T-cell (primary cell): ENCODE data around the gene AQP12B. TPM values are rescaled to one million over a fixed set of nuclear protein-coding genes. Genes with fewer than 3 reads are reported as not detected.
A peak's percentile ranks its signal among the peaks of the same experiment; 100 is the strongest.

ENCODE experiments used
- ATAC-seq, 4 experiments: fragments of 200-7000 bp in 3 of 4; fragments of 150-1000 bp in 1 of 4; cut with Tn5 transposase; replicated peaks in 1 of 4; 1 replicate in 3 of 4; 2 replicates in 1 of 4; pipeline ENCODE4 v1.10.0; 2021; ENCODE audit warnings: moderate library complexity in 3 of 4, mild to moderate bottlenecking in 2 of 4, moderate number of reproducible peaks in 1 of 4
- CTCF ChIA-PET, 2 donors: fragments of 300-600 bp; sonication (Branson Sonifier 250); formaldehyde crosslinking; loops; one replicate each; lab custom pipeline; 2022; ENCODE audit warnings: antibody characterized with exemption in 2 of 2; lab: Charles Lee
- POLR2A ChIA-PET, 2 donors: fragments of 300-600 bp; sonication (Branson Sonifier 250); formaldehyde crosslinking; loops; one replicate each; lab custom pipeline; 2022; ENCODE audit warnings: antibody characterized with exemption in 2 of 2; lab: Charles Lee
- DNase-seq, 35 experiments: peaks; one replicate each; pipeline versions ENCODE4 v3.0.0 to v3.0.0-alpha.2; 2013 to 2023
- H3K27ac ChIP-seq: one replicate; pipeline ENCODE4 v1.5.1; 2013; ENCODE audit warnings: low read length
- H3K27me3 ChIP-seq, 2 experiments: replicated peaks in 1 of 2; 1 replicate in 1 of 2; 2 replicates in 1 of 2; pipeline versions ENCODE4 v1.6.1 to v1.7.0; 2013; ENCODE audit warnings: low read length in 1 of 2, mixed read lengths in 1 of 2; ENCODE audit not compliant: control insufficient read depth in 2 of 2, insufficient read depth in 2 of 2; ENCODE audit errors: extremely low read depth in 1 of 2
- H3K36me3 ChIP-seq, 2 donors: 1 replicate in 1 of 2; 2 replicates in 1 of 2; pipeline versions ENCODE4 v1.6.1 to v1.7.0; 2013; ENCODE audit warnings: low read length in 1 of 2; ENCODE audit not compliant: control insufficient read depth in 2 of 2, insufficient read depth in 1 of 2; ENCODE audit errors: extremely low read depth in 1 of 2
- H3K4me1 ChIP-seq, 2 experiments: 1 replicate in 1 of 2; 2 replicates in 1 of 2; pipeline versions ENCODE4 v1.6.1 to v1.7.0; 2013; ENCODE audit warnings: low read length in 2 of 2, mixed read lengths in 1 of 2; ENCODE audit not compliant: insufficient read depth in 2 of 2, control insufficient read depth in 1 of 2; ENCODE audit errors: extremely low read depth in 1 of 2
- H3K4me3 ChIP-seq, 2 donors: 1 replicate in 1 of 2; 2 replicates in 1 of 2; pipeline versions ENCODE4 v1.5.1 to v1.7.0; 2013; ENCODE audit warnings: mild to moderate bottlenecking in 2 of 2, low read length in 1 of 2, moderate library complexity in 1 of 2; ENCODE audit not compliant: control insufficient read depth in 1 of 2; ENCODE audit errors: extremely low read depth in 1 of 2
- H3K9me3 ChIP-seq: 2 replicates; pipeline ENCODE4 v1.7.0; 2013
- H3K27ac Mint-ChIP-seq, 2 donors: one replicate each; pipeline ENCODE4 v1.8.0; 2020 to 2021; ENCODE audit warnings: mild to moderate bottlenecking in 2 of 2, mixed read lengths in 2 of 2
- H3K27me3 Mint-ChIP-seq, 2 donors: one replicate each; pipeline ENCODE4 v1.8.0; 2021 to 2022; ENCODE audit warnings: mixed read lengths in 2 of 2
- H3K36me3 Mint-ChIP-seq: one replicate; pipeline ENCODE4 v1.8.0; 2021; ENCODE audit warnings: mixed read lengths
- H3K4me1 Mint-ChIP-seq, 3 donors: one replicate each; pipeline ENCODE4 v1.8.0; 2020 to 2022; ENCODE audit warnings: mixed read lengths in 3 of 3, mild to moderate bottlenecking in 1 of 3
- H3K4me3 Mint-ChIP-seq, 3 donors: one replicate each; pipeline ENCODE4 v1.8.0; 2020 to 2022; ENCODE audit warnings: mild to moderate bottlenecking in 3 of 3, mixed read lengths in 3 of 3, moderate library complexity in 3 of 3
- H3K9me3 Mint-ChIP-seq, 3 donors: one replicate each; pipeline ENCODE4 v1.8.0; 2020 to 2022; ENCODE audit warnings: mixed read lengths in 3 of 3
- WGBS: methylation state at CpG from one replicate; pipeline ENCODE4 v1.1.5; 2013; ENCODE audit warnings: missing lambda C conversion rate; ENCODE audit not compliant: insufficient coverage; 5-methylcytosine and 5-hydroxymethylcytosine counted together
- total RNA-seq, 35 experiments: library from RNA in 6 of 35; stranded (reverse) in 6 of 35; fragments of 120-200 nt in 1 of 35; gene quantifications; one replicate each; pipeline versions ENCODE4 v1.2.1 to v1.2.4 and lab custom pipeline; 2013 to 2026

Gene AQP12B
- total RNA-seq, 5 donors from 2014 or later (not counting 1 experiment from before 2014, with no cell fraction given), result not detected

GRCh38 chr2:240643093-240643810, 39.4 kb downstream of the AQP12B start:
- CTCF ChIA-PET, result no interaction called here
- no peaks in the 10 kb centered on the region for H3K36me3 Mint-ChIP-seq
- POLR2A ChIA-PET, result no interaction called here
- Histone ChIP-seq H3K4me1 (peaks cover 0 to 10% of the 10 kb centered on the region in 2 experiments), H3K27ac (no peak overlapping the region), H3K36me3 (no peaks in the 10 kb centered on the region), H3K9me3 (no peaks in the 10 kb centered on the region), H3K27me3 (peaks cover 0 to 41% of the 10 kb centered on the region in 2 experiments), H3K4me3 (no peak overlapping the region)
- H3K4me3 Mint-ChIP-seq, result no peak overlapping the region
- DNase-seq (no peak), ATAC-seq (no peak)
- H3K27ac Mint-ChIP-seq, result no peak overlapping the region
- H3K4me1 Mint-ChIP-seq, result peaks cover 7 to 10% (median 9%) of the 10 kb centered on the region in 3 donors
- 87% methylated on average over 11 of the region's 13 CpGs for WGBS
- H3K9me3 Mint-ChIP-seq, result no peaks in the 10 kb centered on the region
- peaks cover under 1 to 9% of the 10 kb centered on the region in 2 donors for H3K27me3 Mint-ChIP-seq

- Mint-ChIP-seq H3K4me3 (no peak overlapping the region), H3K27me3 (peaks cover 0 to 4% of the 10 kb centered on the region in 2 donors), H3K27ac (no peak overlapping the region), H3K36me3 (no peaks in the 10 kb centered on the region), H3K4me1 (peaks cover 7 to 10% (median 9%) of the 10 kb centered on the region in 3 donors), H3K9me3 (no peaks in the 10 kb centered on the region)
- H3K27ac ChIP-seq, result no peak overlapping the region
- DNase-seq (no peak), ATAC-seq (no peak)
- H3K4me3 ChIP-seq, result no peak overlapping the region
- 92% methylated on average over 11 of the region's 11 CpGs for WGBS
- no peaks in the 10 kb centered on the region for H3K36me3 ChIP-seq
- H3K4me1 ChIP-seq, result peaks cover 0 to 10% of the 10 kb centered on the region in 2 experiments
- POLR2A ChIA-PET, result no interaction called here
- H3K9me3 ChIP-seq, result no peaks in the 10 kb centered on the region
- CTCF ChIA-PET, result no interaction called here
- H3K27me3 ChIP-seq, result peaks cover 0 to 36% of the 10 kb centered on the region in 2 experiments
Measured at GRCh38 chr2:240642806-240643092, 39.9 kb downstream of the AQP12B start.

GRCh38 chr2:240642061-240642805, 40.5 kb downstream of the AQP12B start:
- no peak overlapping the region for H3K4me3 ChIP-seq
- ChIA-PET POLR2A (no interaction called here), CTCF (no interaction called here)
- Mint-ChIP-seq H3K36me3 (no peaks in the 10 kb centered on the region), H3K4me1 (peaks cover 7 to 10% (median 9%) of the 10 kb centered on the region in 3 donors), H3K27me3 (no peaks in the 10 kb centered on the region), H3K4me3 (no peak overlapping the region), H3K27ac (no peak overlapping the region), H3K9me3 (no peaks in the 10 kb centered on the region)
- no peaks in the 10 kb centered on the region for H3K9me3 ChIP-seq
- 89% methylated on average over 29 of the region's 36 CpGs for WGBS
- peaks cover 0 to 10% of the 10 kb centered on the region in 2 experiments for H3K4me1 ChIP-seq
- no peak overlapping the region for H3K27ac ChIP-seq
- DNase-seq (no peak), ATAC-seq (no peak)
- H3K27me3 ChIP-seq, result peaks cover 0 to 30% of the 10 kb centered on the region in 2 experiments
- H3K36me3 ChIP-seq, result no peaks in the 10 kb centered on the region

GRCh38 chr2:240640939-240641338, 41.7 kb downstream of the AQP12B start:
- H3K27ac Mint-ChIP-seq, result no peak overlapping the region
- H3K27me3 ChIP-seq, result peaks cover 0 to 17% of the 10 kb centered on the region in 2 experiments
- POLR2A ChIA-PET, result no interaction called here
- peaks cover 0 to 3% of the 10 kb centered on the region in 2 experiments for H3K4me1 ChIP-seq
- ATAC-seq (no peak), DNase-seq (peak in 1 of 35 experiments; percentile 9)
- H3K36me3 ChIP-seq, result no peaks in the 10 kb centered on the region
- no peaks in the 10 kb centered on the region for H3K27me3 Mint-ChIP-seq
- H3K4me1 Mint-ChIP-seq, result peaks cover 3 to 4% (median 3%) of the 10 kb centered on the region in 3 donors
- H3K27ac ChIP-seq, result no peak overlapping the region
- 37% methylated on average over 11 of the region's 16 CpGs for WGBS
- H3K9me3 Mint-ChIP-seq, result no peaks in the 10 kb centered on the region
- H3K4me3 ChIP-seq, result no peak overlapping the region
- H3K9me3 ChIP-seq, result no peaks in the 10 kb centered on the region
- CTCF ChIA-PET, result no interaction called here
- no peaks in the 10 kb centered on the region for H3K36me3 Mint-ChIP-seq
- H3K4me3 Mint-ChIP-seq, result no peak overlapping the region

GRCh38 chr2:240639566-240639965, 43.1 kb downstream of the AQP12B start:
- Mint-ChIP-seq H3K4me1 (no peaks in the 10 kb centered on the region), H3K9me3 (peaks cover 0 to under 1% (median 0%) of the 10 kb centered on the region in 3 donors), H3K27ac (no peak overlapping the region), H3K36me3 (peaks cover under 1% of the 10 kb centered on the region), H3K27me3 (no peaks in the 10 kb centered on the region), H3K4me3 (no peak overlapping the region)
- no peak for ATAC-seq
- ChIA-PET CTCF (no interaction called here), POLR2A (no interaction called here)
- Histone ChIP-seq H3K27me3 (peaks cover 0 to 11% of the 10 kb centered on the region in 2 experiments), H3K36me3 (no peaks in the 10 kb centered on the region), H3K9me3 (no peaks in the 10 kb centered on the region), H3K4me3 (no peak overlapping the region), H3K27ac (no peak overlapping the region), H3K4me1 (no peaks in the 10 kb centered on the region)
- 96% methylated on average over 16 of the region's 18 CpGs for WGBS
- no peak for DNase-seq

GRCh38 chr2:240638512-240639160, 44.0 kb downstream of the AQP12B start:
- no peaks in the 10 kb centered on the region for H3K4me1 Mint-ChIP-seq
- H3K36me3 ChIP-seq, result no peaks in the 10 kb centered on the region
- POLR2A ChIA-PET, result no interaction called here
- H3K9me3 Mint-ChIP-seq, result peaks cover 0 to 7% (median 0%) of the 10 kb centered on the region in 3 donors
- no peak overlapping the region for H3K27ac Mint-ChIP-seq
- DNase-seq (no peak), ATAC-seq (no peak)
- no peaks in the 10 kb centered on the region for H3K9me3 ChIP-seq
- no peak overlapping the region for H3K4me3 ChIP-seq
- no peak overlapping the region for H3K27ac ChIP-seq
- WGBS, result 83% methylated on average over 15 of the region's 18 CpGs
- no peaks in the 10 kb centered on the region for H3K4me1 ChIP-seq
- H3K27me3 ChIP-seq, result peaks cover 0 to 4% of the 10 kb centered on the region in 2 experiments
- peaks cover 3% of the 10 kb centered on the region for H3K36me3 Mint-ChIP-seq
- no peaks in the 10 kb centered on the region for H3K27me3 Mint-ChIP-seq
- CTCF ChIA-PET, result no interaction called here
- H3K4me3 Mint-ChIP-seq, result no peak overlapping the region
